Hepatocyte (in vitro differentiated cells): ENCODE results near the gene KYAT1.

Experiments
- EZH2 ChIP-seq: fragments of 200-600 bp; sonication (generic); IDR thresholded peaks from 2 replicates; pipeline ENCODE4 v1.6.1; 2016; ENCODE audit warnings: antibody characterized with exemption, mild to moderate bottlenecking, borderline replicate concordance
- EZH2phosphoT487 ChIP-seq: fragments of 200-600 bp; sonication (generic); IDR thresholded peaks from one replicate; pipeline ENCODE4 v1.6.1; 2018; ENCODE audit warnings: antibody characterized with exemption, mild to moderate bottlenecking, low read depth, moderate library complexity; ENCODE audit not compliant: unreplicated experiment, severe bottlenecking
- TF ChIP-seq, protein P1 (sequence below): fragments of 200-600 bp; sonication (generic); IDR thresholded peaks from 2 replicates; pipeline ENCODE4 v1.5.1; 2016; ENCODE audit warnings: antibody characterized with exemption, mild to moderate bottlenecking; ENCODE audit not compliant: poor library complexity

DNA sequence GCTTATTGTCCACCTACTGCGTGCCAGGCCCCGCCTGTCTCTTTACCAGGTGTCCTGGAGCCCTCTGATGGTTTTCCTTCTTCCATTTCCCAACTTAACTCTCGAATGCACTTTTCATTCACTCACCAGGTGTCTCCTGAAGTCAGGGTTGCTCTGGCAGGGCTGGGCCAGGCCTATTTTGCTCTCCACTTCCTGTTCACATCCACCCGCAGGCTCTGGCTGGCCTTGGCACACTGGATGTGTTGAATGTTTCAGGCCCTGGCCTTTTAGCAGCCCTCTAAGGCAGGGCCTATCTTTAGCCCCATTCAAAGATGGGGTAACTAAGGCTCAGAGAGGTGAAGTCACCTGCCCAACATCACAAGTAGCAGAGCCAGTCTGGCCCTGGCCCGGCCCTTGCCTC lies 16.6 kb upstream of the KYAT1 start:
- TF ChIP-seq, protein P1, sequence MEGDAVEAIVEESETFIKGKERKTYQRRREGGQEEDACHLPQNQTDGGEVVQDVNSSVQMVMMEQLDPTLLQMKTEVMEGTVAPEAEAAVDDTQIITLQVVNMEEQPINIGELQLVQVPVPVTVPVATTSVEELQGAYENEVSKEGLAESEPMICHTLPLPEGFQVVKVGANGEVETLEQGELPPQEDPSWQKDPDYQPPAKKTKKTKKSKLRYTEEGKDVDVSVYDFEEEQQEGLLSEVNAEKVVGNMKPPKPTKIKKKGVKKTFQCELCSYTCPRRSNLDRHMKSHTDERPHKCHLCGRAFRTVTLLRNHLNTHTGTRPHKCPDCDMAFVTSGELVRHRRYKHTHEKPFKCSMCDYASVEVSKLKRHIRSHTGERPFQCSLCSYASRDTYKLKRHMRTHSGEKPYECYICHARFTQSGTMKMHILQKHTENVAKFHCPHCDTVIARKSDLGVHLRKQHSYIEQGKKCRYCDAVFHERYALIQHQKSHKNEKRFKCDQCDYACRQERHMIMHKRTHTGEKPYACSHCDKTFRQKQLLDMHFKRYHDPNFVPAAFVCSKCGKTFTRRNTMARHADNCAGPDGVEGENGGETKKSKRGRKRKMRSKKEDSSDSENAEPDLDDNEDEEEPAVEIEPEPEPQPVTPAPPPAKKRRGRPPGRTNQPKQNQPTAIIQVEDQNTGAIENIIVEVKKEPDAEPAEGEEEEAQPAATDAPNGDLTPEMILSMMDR, result no peak
- no peak for TF ChIP-seq EZH2
- TF ChIP-seq EZH2phosphoT487, result no peak
